ENCODE data around the gene CFI.

CFI gene

DNA sequence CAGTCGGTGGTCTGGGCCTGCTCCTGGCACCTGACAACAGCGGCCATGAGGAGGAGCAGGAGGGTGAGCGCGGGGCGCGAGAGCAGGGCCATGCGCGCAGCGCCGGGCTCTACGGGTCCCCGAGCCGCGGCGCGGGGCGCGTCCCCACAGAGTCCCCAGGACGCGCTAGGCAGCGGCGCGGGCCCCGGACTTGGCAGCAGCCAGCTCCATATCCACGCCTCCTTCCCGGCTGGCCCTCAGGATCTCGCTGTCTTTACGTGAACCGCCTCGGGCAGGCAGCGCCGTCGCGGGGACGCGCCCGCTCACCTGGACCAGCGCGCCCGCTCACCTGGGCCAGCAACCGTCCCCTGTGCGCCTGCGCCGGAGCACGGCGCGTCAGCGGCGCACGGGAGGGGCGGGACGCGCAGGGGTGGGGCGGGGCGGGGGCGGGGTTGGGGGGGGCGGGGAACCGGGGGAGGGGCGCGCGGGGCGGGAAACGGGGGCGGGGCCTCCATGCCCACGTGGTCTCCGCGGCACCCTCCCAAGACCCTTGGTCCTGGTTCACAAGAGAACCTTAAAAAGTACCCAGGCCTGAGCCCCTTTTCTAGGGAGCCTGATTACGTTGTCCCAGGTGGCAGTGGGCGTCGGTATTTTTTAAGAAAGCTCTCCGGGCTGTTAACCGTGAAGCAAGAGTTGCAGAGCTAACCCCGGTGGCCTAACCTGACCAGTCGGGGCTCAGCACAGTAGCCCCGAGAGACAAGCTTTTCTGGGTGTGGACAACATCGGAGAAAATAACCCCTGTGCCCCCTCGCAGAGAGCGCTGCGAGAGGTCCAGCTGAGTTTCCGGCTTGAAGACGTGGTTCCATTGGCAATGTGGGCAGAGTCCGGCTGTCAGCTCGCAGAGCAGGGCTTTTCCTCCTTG, 71.8 kb downstream of the CFI start, which contains the start of gene PLA2G12A:
PLA2G12A (minus strand) TSS at position 353 of the 901 bp plus-strand sequence; CDS start at position 92, 261 bp downstream.
- DNase-seq, result peak; percentile 40

DNA sequence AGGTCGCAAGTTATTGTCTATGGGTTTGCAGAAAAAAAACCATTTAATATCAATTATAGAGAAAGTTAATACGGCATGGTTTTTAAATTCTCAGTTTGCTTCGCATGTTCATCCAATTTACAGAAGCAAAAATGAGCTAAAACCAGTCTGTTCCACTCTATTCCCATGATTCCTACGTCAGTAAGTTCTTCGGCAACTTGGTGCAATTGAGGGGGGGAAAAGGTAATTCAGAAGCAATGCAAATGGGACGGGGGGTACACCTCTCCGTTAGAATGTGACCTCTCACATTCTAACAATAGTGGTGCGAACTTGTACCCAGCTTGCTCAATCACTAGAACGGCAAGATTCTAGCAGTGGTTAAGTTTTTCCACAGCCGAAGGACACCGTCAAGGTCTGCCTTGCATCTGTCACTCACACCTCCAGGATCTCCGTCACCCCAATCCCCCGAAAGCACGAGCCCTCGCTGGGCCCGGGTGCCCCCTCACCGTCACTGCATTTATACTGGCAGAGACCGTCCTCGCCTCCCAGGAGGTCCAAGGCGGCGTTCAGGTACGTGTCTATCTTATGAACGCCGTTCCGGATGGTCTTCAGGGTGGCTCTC, 72.6 kb downstream of the CFI start:
- DNase-seq, result no peak

DNA sequence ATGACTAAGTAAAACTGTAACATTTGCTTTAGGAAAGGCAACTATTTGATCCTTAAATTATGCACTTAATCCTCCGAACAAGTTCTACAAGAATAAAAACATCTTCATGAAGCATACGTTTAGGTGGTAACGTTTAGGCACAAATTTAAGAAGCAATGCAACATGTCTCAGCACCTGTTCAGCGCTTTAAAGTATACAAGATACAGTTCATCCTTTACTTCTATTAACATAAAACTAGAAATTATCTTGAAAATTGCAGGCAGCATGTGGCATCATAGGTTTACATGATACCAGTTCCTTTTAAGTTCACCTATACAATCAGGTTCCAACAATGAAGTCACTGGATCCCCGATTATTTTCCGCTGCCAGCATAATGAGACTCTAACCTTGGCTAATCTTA, 73.4 kb downstream of the CFI start:
- DNase-seq, result no peak

DNA sequence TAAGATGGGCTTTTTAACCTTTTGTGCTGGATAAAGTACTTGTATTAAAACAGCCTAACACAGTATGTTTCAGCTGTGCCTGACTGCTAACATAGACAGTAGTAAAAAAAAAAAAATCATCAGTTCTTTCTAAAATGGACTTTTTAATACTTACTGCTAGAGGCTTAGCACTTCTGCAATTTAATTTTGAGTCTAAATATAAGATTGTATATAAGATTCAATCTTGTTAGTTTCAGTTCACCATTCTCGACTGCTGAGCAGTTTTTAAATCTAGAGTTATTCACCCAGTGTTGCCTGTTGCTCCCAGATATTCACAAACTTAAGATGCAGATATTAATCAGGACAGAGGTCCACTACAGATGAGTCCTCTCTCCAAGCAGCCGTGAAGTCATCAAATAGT, 78.7 kb downstream of the CFI start:
- no peak for DNase-seq

DNA sequence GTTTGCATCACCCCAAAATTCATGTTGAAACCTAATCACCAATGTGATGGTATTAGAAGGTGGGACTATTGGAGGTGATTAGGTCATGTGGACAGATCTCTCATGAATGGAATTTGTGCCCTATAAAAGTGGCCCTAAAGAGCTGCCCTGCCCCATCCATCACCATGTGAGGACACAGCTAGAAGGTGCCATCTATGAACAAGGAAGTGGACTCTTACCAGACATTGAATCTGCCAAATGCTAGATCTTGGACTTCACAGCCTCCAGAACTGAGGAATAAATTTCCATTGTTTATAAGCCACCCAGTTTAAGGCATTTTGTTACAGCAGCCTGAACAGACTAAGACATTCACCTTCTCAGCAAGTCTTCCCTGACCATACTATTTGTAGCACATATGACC, 79.4 kb downstream of the CFI start:
- DNase-seq, result no peak

DNA sequence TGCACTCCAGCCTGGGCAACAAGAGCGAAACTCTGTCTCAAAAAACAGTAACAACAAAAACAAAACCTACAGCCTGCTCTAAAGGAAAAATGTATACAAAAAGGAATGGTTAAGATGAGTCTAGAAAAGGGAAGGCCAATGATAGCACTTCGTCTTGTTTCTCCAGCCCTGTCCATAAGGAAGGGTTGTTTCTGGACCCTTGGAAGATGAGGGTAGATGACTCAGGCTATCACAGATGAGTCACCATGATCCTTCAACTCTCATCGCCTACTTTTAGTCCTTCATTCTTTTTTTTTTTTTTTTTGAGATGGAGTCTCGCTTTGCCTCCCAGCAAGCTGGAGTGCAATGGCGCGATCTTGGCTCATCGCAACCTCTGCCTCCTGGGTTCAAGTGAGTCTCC, 80.8 kb downstream of the CFI start:
- peak; percentile 23 for DNase-seq

DNA sequence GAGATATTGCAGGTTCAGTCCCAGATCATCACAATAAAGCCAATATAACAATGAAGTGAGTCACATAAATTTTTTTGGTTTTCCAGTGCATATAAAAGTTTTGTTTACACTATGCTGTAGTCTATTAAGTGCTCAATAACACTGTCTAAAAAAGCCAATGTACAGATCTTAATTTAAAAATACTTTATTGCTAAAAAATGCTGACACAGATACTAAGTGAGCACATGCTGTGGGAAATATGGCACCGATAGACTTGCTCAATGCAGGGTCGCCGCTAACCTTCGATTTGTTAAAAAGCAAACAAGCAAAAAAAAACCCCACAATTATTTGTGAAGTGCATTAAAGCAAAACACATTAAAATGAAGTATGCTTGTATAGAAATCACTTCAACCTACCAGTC, 82.2 kb downstream of the CFI start:
- DNase-seq, result no peak

DNA sequence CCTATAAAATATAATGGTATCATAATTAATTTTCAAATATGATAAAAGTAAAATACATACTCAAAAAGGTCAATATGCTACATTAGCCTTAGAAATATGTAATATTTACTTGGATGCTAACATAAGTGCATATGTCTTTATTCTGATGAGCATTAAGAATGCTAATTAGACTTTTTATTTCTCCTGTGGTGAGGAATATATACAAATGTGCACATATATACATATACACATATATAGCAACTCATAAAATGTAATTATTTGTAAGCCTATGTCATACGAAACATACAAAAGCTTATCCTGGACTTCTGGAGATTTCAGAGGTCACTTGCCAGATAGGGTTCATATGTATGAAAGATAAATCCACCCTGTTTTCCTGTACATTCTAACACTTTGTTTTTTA, 83.0 kb downstream of the CFI start:
- DNase-seq, result no peak

DNA sequence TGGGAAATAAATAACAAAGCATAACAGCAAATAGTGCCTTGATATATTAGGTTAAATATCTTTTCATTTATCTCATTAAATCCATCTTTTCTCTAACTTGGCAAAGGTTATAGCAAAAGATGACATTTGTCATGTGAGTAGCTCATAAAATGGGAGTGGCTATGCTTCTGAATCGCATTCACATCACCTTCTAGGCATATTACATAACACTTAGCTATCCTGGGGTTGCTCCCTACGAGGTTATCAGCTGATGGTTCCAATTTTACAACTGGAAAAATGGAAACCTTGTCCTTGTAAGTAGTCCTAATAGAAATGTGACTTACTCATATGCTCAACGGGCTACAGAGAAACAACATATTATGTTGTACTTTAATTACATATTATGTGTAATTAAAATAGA, 88.3 kb downstream of the CFI start:
- DNase-seq, result no peak

DNA sequence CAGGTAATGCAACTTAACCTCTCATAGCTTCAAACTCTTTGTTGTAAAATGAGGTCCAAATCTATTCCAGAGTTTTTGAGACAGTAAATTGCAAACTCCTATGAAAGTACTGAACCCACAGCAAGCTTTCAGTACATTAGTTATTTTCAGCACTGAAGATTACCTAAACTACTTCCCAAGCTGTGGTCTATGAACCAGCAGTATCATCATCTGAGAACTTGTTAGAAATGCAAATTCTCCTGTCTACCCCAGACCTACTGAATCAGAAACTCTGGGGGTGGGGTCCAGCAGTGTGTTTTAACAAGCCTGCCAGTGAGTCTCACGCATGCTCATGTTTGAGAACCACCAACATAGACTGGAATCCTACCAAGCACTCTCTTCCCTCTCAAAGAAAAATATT, 92.8 kb downstream of the CFI start:
- DNase-seq, result no peak

DNA sequence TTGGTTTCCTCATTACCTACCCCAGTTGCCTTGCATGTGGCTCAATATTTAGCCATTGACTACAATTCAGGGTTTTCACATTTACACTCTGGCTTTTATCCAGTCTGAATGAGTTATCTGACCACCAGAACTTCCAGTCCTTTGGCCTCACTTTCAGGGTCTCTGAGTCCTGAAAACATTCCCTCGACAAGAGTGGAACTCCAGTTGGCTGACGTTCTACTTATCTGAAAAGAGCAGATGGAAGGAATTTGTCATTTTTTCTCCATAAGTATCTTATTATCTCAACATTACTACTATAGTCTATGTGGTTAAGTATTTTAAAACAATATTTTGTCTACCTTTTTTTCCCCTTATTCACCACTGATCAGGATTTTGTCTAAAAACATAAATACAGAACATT, 93.4 kb downstream of the CFI start:
- DNase-seq, result peak; percentile 21

DNA sequence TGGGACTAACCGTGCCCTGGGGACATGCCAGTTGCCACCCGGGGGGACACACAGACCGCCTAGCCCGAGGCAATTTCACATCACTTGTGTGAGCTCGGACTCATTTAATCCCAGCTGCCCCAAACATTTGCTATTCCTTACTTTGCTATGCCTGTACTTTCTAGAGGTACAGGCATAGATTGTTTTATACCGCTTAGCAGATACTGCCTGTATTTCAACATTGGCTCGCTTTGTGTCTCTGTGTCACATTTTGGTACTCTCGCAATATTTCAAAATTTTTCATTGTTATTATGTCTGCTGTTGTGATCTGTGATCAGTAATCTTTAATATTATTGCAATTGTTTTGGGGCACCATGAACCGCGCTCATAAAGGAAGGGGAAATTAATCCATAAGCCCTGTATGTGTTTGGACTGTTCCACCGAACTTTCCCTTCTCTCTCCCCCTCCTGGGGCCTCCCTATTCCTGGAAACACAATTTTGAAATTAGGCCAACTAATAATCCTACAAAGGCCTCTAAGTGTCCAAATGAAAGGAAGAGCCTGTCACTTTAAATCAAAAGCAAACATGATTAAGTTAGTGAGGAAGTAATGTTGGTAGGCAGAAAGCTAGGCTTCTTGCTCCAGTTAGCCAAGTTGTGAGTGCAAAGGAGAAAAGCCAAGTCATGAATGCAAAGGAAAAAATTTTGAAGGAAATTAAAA, 98.0 kb downstream of the CFI start:
- no peak for DNase-seq

DNA sequence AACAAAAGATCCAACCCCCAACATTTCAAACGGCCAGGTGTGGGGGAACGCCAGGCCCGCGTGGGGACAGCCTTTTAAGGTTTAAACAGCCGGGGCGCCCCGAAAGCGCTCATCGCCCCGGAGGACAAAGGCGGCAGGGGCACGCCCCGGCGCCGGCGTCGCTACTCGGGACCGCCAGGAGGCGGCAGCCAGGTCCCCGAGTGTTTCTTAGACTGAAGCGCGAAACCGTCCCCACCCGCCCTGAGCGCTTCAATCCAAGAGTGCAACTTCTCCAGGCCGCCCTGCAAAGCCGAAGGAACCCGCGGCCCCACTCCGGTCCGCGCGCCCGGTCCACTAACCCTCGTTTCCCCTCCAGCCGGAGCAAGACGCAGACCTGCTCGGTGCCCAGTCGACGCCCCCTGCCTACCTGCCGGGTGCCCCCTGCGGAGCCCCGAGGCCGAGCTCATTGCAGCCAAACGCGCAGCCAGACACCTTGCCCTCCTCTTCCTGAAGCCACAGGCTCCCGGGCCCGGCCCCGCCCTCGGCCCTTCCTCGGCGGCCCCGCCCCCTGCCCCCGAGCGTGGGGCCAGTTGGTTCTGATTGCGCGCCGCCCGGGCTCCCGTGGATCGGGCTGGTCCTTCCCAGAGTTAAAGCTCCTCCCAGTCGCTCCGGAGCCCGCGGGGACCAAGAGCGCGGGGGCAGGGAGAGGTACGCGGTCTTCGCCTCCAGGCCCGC, 98.7 kb downstream of the CFI start, which contains the start of gene CASP6:
CASP6 (minus strand) TSS at position 496 of the 714 bp plus-strand sequence; CDS start at position 446, 50 bp downstream.
- peak; percentile 60 for DNase-seq

DNA sequence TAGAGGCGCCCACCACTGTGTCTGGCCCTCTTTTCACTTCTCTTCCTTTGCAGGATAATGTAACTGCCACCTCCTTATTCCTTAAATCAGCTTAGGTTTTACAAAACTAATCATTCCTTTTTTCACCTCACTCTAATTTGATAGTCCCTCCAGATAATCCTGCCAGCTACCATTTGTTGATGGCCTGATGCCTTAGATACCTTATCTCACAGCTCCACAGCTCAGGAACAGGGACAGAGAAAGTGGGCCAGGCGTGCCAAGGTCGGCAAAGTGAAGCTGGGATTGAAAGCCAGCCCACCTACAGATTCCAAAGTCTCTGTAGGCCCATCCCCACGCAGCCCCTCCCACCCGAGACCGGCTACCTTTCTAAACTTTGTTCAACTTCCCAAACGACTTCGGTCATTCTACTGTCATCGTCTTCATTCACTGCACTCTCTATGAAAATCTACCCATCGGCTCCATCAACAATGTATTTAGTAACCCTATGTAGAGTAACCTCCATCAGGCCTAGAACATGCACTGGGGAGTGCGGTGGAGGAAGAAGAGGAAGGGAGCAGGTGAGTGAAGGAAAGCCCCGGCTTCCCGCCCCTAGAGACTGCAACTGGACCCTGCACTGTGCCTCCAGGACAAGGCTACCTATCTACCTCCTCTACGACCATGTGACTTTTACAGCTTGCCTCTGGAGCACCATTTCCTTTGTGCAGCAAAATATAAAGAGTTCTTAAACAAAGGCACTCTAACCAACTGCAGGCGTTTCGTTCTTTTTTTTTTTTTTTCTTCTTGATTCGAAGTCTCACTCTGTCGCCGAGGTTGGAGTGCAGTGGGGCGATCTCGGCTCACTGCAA, 100.0 kb downstream of the CFI start:
- DNase-seq, result no peak

DNA sequence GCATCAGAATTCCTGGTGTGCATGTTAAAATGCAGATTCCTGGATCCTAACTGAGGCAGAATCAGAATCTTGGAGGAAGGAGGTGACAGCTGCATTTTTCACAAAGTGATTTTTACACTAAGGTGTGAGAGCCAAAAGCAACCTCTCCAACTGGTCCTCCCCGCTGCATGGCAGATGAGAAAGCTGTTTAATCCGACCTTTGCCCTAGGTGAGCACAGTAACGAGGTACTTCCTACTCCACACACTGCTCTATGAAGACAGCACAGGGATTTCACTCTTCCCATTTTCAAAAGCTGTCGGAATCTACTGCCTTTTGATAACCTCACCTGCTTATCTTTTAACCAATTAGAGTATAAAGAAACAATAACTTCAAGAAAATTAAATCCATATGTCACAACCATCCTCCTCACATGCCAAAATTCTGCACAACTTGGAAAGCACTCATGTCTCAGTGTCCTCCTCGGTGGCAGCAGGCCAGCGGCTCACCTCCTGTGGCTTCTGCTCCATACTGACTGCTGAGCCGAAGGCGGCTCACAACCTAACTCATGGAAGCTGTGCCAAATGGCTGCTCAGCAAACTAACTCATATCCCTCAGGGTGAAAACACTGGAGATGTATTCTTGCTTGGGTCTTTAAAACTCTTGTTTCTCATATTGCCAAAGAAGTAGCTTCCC, 102.1 kb downstream of the CFI start:
- DNase-seq, result peak; percentile 59

DNA sequence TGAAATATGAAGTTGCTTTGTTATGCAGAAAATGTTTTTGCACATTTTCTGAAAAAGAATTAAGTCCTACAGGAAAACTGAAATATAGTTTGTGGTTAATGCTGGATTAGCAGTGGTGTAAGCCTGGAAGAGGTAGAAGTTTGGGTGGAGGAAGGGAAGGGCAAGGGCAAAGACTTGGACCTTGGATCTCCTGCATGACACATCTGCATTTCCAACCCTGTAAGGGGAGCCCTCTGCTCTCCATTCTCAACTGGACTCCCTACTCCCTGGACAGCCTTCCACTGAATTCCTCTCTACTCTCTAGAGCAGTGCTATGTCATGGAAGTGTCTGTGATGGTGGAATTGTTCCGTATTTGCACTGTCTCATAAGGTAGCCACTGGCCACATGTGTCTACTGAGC, 103.1 kb downstream of the CFI start:
- DNase-seq, result no peak

DNA sequence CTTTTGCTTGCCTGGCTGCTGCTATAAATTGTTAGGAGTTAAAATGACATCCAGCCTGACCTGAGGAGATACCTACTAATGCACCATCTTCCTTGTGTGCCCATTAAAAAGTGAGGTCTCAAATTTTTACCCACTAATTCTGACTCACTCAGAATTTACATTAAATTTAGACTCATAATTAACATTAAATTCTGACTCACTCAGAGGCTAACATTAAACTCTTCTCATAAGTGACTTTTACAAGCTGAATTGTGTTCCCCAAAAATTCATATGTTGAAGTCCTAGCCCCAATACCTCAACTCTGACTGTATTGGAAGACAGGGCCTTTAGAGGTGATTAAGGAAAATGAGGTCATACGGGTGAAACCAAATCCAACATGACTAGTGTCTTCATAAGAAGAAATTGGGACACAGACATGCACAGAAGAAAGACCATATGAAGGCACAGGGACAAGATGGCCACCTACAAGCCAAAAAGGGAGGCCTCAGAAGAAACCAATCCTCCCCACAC, 110.3 kb downstream of the CFI start:
- DNase-seq, result no peak
